OCI-M2 (cell line): Measurements from ENCODE around the gene NUP205.

Experiments
- DNase-seq: peaks from one replicate; lab custom pipeline; 2025; ENCODE audit not compliant: unreplicated experiment; lab: John Stamatoyannopoulos, UW

NUP205 gene

GRCh38 chr7:135557455-135558336, at the start of gene NUP205:
Gene NUP205, plus strand, starts transcription at chr7:135557917. Its CDS starts 28 bp downstream, at chr7:135557945.
- DNase-seq, result peak; percentile 99

DNA sequence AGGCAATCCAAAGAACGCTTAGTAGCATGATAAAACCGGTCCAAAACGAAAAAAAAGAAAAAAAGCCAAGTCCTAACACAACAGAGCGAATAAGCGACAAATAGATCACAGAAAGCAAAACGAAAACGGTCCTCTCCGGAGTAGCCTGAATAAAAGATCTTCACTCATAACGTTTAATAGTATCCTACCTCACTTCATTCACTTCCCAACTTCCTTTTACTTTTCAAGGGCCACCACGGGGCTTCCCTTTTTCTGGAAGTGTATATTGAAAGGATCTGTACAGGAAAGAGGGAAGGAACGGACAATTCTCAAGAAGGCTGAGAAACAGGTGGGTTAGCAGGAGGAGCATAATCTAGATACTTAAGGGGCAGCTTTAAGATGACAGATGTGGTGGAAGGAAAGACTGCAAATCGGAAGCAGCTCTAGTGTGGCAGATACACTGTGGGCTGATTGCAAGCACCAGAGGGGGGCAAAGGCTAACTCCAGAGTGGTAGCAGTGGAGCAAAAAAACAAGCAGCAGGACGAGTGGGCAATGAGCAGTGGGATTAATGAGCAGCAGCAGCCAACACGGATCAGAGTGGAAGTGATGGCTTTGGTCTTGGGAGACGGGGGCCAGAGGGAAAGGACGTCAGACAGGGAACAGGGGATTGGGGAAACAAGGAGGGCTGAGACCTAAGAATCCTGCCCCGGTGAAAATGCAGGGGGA, 48.7 kb upstream of the NUP205 start:
- no peak for DNase-seq

DNA sequence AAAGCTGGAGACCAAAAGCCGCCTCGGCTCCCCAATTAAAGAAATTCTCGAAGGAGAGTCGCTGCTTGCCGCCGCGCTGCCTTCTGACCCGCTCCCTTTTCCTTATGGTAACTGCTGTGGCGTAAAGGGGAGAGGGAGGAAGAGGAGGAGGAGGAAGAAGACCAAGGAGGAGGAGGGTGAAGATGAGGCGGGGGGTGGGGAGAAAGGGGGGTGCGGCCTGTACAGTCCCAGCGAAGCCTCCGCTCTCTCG, 48.2 kb upstream of the NUP205 start:
- DNase-seq, result no peak

GRCh38 chr7:135509839-135510591, 47.7 kb upstream of the NUP205 start, which contains the start of gene CNOT4:
Gene CNOT4, minus strand, starts transcription at chr7:135510102. Its CDS starts 71,771 bp downstream, at chr7:135438331.
- DNase-seq, result peak; percentile 84

GRCh38 chr7:135510592-135511183, 47.0 kb upstream of the NUP205 start:
- DNase-seq, result no peak

- DNase-seq, result peak; percentile 58
Observed at GRCh38 chr7:135512135-135512887, 45.4 kb upstream of the NUP205 start.

GRCh38 chr7:135514856-135515255, 42.9 kb upstream of the NUP205 start:
- DNase-seq, result no peak

DNA sequence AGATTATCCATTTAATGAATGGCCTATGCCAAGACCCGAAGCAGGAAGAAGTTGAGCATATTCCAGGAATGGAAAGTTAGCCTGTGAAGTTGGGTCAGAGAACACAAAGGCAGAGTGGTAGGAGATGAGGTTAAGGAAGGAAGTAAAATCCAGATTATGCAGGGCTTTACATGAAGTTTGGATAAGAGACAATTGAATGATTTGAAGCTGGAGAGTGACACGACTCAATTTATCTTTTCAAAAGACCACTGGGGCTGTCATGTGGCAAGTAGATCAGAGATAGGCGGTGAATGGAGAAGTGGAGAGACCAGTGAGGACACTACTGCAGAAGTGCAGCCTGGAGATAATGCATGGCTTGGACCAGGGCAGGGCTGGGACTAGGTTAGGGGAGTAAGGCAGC, 40.7 kb upstream of the NUP205 start:
- peak; percentile 52 for DNase-seq

DNA sequence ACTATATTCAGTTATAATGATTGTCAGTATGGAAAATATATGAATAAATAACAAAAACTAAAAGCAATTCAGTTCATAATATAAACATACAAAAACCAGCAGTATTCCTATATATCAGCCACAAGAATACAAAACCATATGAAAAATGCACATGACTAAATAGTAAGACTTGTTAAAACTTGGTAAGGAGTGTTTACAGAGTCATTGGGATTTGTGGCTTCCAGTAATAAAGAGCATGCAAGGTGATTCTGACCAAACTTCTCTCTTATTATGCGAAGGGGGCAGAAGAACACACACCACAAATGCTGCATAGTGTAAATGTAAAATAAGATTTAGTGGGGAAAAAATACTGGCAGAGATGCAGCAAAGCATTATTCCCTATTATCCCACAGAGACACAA, 39.0 kb upstream of the NUP205 start:
- no peak for DNase-seq

GRCh38 chr7:135519233-135519688, 38.5 kb upstream of the NUP205 start:
- DNase-seq, result no peak

- DNase-seq, result no peak
Observed at GRCh38 chr7:135519871-135520270, 37.8 kb upstream of the NUP205 start.

DNA sequence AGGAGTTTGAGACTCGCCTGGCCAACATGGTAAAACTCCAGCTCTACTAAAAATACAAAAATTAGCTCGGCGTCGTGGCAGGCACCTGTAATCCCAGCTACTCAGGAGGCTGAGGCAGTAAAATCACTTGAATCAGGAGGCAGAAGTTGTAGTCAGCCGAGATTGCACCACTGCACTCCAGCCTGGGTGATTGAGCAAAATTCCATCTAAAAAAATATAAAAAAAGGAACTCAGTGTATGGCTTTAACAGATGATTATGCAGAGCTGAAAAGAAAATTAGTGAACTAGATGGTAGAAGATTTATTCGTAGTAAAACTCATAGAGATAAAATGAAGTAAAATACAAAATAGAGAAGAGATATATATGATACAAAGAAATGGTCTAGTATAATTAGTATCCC, 35.2 kb upstream of the NUP205 start:
- no peak for DNase-seq

DNA sequence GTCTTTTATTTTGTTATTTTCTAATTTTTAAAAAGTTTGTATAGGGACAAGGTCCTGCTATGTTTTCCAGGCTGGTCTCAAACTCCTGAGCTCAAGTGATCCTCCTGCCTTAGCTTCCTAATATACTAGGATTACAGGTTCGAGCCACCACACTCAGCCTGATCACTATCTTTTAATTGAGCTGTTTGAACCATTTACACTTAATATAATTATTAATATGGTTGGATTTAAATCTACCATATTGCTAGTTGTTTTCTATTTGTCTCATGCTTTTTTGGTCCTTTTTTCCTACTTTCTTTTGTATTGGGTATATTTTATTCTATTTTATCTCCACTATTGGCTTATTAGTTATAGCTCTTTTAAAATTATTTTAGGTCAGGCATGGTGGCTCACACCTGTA, 34.6 kb upstream of the NUP205 start:
- DNase-seq, result no peak

GRCh38 chr7:135525426-135525825, 32.3 kb upstream of the NUP205 start:
- no peak for DNase-seq

DNA sequence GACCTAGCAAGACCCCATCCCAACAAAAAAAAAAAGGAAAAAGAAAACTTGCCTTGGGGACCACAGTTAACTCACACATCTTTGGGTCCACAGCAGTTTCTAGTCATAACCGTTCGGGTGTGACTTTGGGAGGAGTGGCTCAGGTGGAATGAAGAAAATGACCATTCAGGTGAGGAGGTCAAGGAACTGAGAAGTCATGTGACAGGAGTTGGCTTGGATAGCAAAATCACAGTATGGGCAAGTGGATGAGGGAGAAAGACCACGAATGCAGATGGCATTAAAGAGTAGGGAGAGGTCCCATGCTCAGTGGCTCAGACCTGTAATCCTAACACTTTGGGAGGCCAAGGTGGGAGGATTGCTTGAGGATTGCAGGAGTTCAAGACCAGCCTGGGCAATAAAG, 30.7 kb upstream of the NUP205 start:
- no peak for DNase-seq

- DNase-seq, result no peak
Observed at GRCh38 chr7:135536150-135536549, 21.6 kb upstream of the NUP205 start.

DNA sequence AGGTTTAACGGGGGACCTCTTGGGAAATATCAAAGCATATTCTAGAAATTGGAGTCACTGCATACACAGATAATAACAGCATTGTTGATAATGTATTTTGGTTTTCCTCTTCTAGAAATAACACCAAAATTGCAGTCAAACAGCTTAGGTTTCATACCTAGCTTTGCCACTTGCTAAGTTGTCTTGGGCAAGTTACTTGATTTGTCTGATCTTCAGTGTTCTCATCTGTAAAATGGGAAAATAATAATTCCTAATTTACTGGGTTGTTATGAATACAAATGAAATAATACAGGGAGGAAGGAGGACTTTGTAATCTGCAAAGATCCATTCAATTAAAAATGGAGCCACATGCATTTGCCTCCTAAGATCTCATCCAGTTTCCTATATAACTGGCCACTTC, 20.3 kb upstream of the NUP205 start:
- no peak for DNase-seq

- peak; percentile 13 for DNase-seq
Observed at GRCh38 chr7:135537905-135538304, 19.8 kb upstream of the NUP205 start.

- no peak for DNase-seq
Observed at GRCh38 chr7:135538376-135538775, 19.3 kb upstream of the NUP205 start.

GRCh38 chr7:135539629-135540028, 18.1 kb upstream of the NUP205 start:
- DNase-seq, result no peak

DNA sequence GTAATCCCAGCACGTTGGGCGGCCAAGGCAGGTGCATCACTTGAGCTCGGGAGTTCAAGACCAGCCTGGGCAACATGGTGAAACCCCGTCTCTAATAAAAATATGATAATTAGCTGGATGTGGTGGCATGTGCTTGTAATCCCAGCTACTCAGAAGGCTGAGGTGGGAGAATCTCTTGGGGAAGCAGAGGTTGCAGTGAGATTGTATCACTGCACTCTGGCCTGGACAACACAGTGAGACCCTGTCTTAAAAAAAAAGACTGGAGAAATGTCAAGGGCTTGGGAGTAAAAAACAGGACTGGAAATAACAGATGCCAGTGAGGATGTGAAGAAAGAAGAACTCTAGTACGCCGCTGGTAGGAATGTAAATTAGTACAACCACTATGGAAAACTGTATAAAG, 16.7 kb upstream of the NUP205 start:
- DNase-seq, result no peak
